ENCODE measurements around the gene ZNF827.

Gene ZNF827

DNA sequence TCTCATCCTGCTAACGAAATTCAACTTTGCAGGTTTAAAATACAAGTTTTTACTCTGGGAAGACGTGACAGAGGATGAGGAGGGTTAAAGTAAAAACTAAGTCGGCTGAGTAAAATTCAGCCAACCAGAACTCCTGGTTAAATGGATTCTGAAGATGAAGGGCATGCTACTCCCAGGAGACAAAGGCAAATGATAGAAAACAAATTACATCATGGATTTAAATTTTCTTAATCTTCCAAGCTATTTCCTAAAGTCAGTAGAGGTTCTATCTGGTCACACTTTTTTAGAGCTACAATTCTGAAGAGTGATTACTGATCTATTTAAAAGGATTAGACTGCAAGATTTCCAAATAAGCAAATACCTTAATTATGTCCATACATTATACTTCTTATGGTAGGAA is 47.9 kb downstream of the ZNF827 start:
- no peak for DNase-seq (ENCODE audit: low read depth in 1 of 2, low spot score in 1 of 2)

DNA sequence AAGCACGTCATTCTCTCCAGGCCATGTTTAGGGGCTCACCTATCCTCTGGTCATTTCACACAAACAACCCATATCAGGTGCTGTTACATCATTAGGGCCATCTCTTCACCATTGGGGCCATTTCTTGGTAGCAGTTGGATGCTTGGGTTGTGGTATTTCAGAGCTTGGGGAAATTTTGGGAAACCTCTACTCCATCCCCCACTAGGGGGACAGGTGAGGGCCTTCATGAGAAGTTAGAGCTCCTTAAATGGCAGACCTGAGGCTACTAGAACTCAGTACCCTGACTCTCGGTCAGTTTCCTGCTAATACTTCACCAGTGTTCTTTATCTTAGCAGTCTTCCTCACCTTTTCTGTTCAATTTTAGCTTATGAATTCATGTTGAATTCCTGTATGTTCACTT is 50.2 kb downstream of the ZNF827 start:
- DNase-seq (ENCODE audit: low read depth in 1 of 2, low spot score in 1 of 2), result no peak

GRCh38 chr4:145887241-145887991 is 51.2 kb downstream of the ZNF827 start:
- no peak for DNase-seq (ENCODE audit: low read depth in 1 of 2, low spot score in 1 of 2)

GRCh38 chr4:145886871-145887240 is 51.8 kb downstream of the ZNF827 start:
- DNase-seq (ENCODE audit: low read depth in 1 of 2, low spot score in 1 of 2), result no peak

- no peak for DNase-seq (ENCODE audit: low read depth in 1 of 2, low spot score in 1 of 2)
Measured at GRCh38 chr4:145885666-145886065, 53.0 kb downstream of the ZNF827 start.

DNA sequence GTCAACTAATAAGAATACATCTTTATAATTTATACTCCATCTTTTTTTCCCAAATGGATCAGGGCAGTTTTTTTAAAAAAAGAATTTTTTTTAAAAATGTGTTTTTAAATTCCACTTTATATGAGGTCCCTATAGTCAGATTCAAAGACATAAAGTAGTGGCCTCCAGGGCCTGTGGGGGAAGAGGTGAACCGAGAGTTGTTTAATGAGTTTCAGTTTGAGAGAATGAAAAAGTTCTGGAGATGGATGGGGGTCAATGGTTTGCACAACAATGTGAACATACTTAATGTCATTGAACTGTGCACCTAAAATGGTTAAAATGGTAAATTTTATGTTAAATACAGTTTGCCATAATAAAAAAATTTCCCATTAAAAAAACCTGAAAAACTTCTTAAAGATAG is 53.8 kb downstream of the ZNF827 start:
- DNase-seq (ENCODE audit: low read depth in 1 of 2, low spot score in 1 of 2), result no peak

DNA sequence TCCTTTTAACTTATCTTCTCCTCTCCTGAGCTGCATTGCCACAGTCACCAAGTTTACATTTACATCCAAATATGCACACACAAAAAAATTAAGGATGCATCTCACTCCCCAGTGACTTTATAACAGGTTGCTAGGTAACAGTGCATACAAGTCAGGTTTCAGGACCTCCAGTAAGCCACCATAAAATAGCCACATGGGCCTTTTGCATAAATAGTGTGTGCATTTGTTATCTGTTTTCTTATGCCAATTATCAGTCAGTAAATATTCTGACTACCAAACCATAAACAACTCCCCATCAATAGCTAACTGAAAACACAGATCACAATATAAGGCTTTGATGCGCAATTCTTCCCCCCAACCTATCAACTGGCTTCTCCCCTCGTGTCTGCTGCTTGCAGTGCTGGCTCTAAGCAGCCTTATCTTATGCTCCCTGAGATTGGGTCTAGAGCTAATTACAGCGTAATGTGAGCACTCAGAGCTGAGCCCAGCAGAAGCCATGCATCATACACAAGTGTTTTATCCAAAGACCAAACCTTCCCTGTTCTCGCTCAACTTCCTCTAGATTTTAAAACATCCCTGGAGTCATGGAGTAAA is 55.4 kb downstream of the ZNF827 start:
- DNase-seq (ENCODE audit: low read depth in 1 of 2, low spot score in 1 of 2), result no peak

- DNase-seq (ENCODE audit: low read depth in 1 of 2, low spot score in 1 of 2), result no peak
Measured at GRCh38 chr4:145882604-145883003, 56.0 kb downstream of the ZNF827 start.

GRCh38 chr4:145881989-145882388 is 56.6 kb downstream of the ZNF827 start:
- DNase-seq (ENCODE audit: low read depth in 1 of 2, low spot score in 1 of 2), result no peak

DNA sequence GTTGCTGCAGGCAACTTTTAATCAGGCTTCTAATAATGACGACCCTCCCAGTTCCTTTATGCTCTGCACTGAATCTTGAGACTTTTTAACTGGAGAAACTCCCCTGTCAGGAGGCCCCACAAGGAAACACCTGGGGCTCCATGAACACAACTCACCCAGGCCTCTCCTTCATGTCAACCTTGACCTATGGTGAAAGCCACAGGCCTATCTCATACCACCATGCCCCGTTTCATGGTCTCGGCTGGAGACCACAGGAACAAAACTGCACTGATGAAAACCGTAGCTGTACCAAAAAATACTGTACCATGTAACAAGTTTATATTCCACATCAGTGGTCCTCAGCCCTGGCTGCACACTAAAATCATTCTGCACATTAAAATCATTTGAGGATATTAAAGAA is 57.0 kb downstream of the ZNF827 start:
- no peak for DNase-seq (ENCODE audit: low read depth in 1 of 2, low spot score in 1 of 2)

- DNase-seq (ENCODE audit: low read depth in 1 of 2, low spot score in 1 of 2), result no peak
Measured at GRCh38 chr4:145880355-145880960, 58.2 kb downstream of the ZNF827 start.

DNA sequence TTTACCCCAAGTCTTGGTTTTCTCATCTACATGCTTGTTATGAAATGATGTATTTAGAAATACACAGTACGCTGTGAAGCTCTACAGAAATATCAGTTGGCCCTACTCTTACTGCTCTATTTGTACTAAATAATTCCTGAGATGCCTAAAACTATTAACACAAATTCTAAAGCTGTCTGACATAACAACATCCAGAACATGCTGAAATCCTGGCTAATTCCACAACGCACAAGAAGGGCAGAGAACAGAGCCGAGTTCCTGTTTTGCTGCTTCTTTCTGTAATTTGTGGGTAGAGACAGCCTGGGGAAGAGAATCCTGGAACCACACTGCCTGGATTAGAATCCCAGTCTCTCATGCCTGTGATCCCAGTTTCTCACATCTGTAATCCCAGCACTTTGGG is 59.0 kb downstream of the ZNF827 start:
- no peak for DNase-seq (ENCODE audit: low read depth in 1 of 2, low spot score in 1 of 2)

GRCh38 chr4:145878501-145879435 is 59.9 kb downstream of the ZNF827 start:
- DNase-seq (ENCODE audit: low read depth in 1 of 2, low spot score in 1 of 2), result no peak

GRCh38 chr4:145876531-145877180 is 62.0 kb downstream of the ZNF827 start:
- no peak for DNase-seq (ENCODE audit: low read depth in 1 of 2, low spot score in 1 of 2)

- DNase-seq (ENCODE audit: low read depth in 1 of 2, low spot score in 1 of 2), result no peak
Measured at GRCh38 chr4:145873901-145874300, 64.7 kb downstream of the ZNF827 start.

GRCh38 chr4:145871209-145871608 is 67.4 kb downstream of the ZNF827 start:
- DNase-seq (ENCODE audit: low read depth in 1 of 2, low spot score in 1 of 2), result no peak

GRCh38 chr4:145870155-145871020 is 68.2 kb downstream of the ZNF827 start:
- no peak for DNase-seq (ENCODE audit: low read depth in 1 of 2, low spot score in 1 of 2)

GRCh38 chr4:145868637-145869409 is 69.8 kb downstream of the ZNF827 start:
- DNase-seq (ENCODE audit: low read depth in 1 of 2, low spot score in 1 of 2), result no peak

DNA sequence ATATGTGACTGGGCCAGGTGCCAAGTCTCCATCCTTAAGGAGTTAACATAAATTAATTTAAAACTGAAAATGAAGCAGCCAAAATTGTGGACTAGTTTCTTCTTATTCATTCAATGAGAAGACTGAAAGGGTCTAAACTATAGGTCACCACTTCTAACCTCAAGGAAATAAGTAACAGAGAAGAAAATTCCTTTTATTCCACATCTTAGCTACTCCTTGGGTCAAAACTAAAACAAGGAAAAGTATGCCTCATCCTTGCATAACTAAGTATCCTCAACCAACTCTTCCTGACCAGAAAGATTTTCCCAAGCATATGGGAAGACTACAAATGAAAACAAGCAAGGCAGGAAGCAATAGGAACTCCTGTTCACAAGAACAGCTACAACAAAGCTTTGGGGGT is 71.2 kb downstream of the ZNF827 start:
- no peak for DNase-seq (ENCODE audit: low read depth in 1 of 2, low spot score in 1 of 2)

Data from stimulated activated CD4-positive, alpha-beta T cell treated with anti-CD3 and anti-CD28 coated beads, Interleukin-15, amount 100 ng/mL, for 1 hour (primary cell).